NCI-H2107 (cell line): ENCODE measurements around the gene NOTCH1.

ENCODE experiments used
- DNase-seq: peaks from one replicate; lab custom pipeline; 2025; lab: John Stamatoyannopoulos, UW

Gene NOTCH1

DNA sequence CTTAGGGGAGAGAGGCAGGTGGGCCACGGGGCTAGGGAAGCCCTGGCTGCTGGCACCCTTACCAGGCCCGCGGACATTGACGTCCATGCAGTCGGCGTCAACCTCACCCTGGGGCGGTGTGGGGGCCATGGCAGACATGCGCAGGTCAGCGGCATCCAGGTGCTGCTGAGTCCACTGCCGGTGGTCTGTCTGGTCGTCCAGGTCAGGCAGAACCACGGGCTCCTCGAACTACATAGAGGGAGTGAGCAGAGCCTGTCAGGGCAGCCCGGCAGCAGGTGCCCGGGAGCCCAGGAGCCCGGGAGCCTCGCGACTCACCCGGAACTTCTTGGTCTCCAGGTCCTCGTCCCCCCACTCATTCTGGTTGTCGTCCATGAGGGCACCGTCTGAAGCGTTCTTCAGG is 44.2 kb downstream of the NOTCH1 start:
- DNase-seq: no peak

DNA sequence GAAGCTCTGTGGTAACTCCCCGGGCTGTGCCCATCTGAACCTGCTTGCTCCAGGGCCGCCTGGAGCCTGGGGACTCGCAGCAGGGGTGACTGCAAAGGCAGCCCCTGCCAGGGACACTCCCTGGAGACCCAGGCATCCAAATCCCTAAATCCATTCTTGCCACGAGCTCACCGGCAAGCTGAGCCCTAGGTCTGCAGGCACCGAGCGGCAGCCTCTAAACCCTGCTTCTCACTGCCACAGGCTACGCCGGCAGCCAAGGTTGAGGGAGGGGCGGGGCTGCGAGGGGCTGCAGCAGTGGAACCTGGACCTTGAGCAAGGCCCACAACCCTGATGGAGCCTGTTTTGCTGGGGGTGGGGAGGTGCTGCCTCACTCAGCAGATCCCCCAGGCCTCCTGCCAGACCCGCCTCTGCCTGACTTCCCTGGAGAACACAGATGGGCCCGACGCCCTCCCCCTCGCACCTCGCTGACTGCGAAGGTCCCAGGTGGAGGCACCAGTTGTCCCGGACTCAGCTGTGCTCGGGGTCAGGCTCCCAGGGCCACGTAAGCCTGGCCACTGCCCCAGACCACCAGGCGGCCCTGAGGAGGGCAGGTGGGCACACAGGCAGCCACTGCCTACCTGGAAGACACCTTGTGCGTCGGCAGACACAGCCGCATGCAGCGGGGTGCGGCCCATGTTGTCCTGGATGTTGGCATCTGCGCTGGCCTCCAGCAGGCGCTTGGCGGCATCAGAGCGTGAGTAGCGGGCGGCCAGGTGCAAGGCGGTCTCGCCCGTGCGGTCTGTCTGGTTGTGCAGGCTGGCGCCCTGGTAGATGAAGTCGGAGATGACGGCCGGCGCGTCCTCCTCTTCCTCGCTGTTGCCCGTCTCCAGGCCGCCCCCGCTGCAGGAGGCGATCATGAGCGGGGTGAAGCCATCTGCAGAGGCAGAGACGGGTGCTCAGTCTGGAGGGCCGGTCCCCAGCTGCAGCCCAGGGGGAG is 45.6 kb downstream of the NOTCH1 start:
- DNase-seq: no peak

DNA sequence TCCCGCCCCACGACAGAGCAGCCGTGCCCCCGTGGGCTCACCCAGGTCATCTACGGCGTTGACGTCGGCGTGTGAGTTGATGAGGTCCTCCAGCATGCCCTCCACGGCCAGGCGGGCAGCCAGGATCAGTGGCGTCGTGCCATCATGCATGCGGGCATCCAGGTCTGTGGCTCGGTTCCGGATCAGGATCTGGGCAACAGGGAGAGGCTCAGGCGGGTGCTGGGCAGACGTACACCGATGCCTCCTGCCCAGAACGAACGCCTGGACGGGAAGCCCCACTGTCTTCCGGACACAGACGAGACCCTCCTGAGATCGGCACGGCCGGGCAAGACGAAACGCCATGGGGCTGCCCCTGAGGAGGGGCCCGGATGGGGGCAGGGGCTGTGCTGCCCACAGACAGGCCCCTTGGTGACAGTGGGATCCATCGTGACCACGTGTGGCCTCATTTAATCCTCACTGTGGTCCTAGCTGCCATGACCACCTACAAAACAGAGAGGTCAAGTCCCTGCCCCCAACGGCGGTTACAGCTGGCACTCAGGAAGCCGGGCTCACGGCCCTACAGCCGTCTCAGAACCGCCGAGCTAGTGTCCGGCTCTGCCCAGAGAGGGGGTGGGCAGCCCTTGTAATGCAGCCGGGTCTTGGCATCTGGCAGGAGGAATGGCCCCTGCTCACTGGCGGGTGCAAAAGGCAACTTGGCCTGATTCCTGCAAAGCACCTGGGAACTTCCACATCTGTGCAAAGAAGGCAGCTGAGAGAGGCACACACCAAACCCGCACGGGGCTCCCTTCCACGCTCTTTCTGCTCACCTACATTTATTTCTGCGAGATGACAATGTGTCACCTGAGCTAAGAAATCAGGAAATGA is 46.5 kb downstream of the NOTCH1 start:
- no peak for DNase-seq

DNA sequence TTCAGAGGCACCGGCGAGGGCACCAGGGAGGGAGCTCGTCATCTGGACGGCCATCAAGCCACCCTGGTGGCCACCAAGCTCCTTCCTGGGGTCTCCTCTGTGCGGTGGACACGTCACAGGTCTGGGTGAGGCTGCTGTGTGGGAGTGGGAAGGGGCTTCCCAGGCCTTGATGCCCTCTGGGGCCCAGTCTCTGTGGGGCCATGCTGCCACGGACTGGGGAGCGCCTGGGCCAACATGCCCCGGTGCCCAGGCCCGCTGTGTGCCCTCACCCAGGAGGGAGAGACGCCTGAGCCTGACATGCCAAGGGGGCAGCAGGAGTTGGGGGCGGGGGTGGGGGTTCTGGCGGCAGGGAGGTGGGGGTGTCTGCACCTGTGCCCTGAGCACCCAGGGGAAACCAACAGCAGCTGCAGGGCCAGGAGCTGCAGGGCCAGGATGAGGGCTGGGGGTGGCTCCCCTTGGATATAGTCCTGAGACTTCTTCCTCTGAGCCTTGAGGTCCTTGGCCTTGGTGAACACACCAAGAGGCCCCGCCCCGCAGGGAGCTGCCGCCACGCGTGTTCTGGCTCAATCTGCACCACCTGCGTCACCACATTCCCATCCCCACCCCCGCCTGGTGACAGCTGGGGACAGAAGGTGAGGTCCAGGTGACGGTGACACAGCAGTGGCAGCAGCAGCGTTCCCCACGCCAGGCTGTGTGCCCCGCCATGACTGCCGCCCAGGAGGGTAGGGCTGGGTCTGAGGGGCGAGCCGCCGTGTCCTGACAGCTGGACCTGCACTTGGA is 47.7 kb downstream of the NOTCH1 start:
- no peak for DNase-seq

DNA sequence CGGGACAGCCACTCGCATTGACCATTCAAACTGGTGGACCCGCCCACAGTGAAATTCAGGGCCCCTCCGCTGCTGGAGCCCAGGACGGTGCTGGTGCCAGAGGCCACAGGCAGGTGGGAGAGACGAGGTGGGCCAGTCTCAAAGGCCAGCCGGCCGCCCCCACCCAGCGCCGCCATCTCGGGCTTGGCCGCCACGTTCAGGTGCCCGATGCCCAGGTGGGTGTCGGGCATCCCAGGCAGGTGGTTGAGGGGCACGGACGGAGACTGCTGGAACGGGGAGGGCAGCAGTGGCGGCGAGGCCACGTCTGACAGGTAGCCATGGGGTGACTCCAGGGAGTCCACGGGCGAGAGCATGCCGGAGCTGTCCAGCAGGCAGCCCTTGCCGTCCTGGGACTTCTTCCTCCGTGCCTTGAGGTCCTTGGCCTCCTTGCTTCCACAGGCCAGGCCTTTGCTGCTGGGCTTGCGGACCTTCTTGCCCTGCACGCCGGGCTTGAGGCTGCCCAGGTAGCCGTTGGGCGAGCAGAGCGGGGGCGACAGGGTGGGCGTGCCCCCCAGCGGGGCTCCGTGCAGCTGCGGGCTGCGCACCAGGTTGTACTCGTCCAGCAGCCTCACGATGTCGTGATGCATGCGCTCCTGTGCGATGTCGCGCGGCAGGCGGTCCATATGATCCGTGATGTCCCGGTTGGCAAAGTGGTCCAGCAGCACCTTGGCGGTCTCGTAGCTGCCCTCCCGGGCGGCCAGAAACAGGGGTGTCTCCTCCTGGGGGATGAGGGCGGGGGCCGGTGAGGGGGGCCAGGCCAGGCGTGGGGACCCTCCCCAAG is 48.8 kb downstream of the NOTCH1 start:
- no peak for DNase-seq

DNA sequence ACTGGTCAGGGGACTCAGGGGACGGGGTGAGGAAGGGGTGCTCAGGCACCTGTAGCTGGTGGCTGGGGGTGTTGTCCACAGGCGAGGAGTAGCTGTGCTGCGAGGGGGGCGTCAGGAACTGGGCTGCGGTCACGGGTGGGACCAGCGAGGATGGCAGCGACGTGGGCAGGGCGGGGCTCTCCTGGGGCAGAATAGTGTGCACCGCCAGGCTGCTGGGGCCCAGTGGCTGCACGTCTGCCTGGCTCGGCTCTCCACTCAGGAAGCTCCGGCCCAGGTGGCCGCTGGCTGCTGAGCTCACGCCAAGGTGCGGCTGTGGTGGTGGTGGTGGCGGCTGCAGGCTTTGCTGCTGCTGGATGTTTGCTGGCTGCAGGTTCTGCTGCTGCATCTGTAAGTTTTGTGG is 49.7 kb downstream of the NOTCH1 start:
- no peak for DNase-seq

DNA sequence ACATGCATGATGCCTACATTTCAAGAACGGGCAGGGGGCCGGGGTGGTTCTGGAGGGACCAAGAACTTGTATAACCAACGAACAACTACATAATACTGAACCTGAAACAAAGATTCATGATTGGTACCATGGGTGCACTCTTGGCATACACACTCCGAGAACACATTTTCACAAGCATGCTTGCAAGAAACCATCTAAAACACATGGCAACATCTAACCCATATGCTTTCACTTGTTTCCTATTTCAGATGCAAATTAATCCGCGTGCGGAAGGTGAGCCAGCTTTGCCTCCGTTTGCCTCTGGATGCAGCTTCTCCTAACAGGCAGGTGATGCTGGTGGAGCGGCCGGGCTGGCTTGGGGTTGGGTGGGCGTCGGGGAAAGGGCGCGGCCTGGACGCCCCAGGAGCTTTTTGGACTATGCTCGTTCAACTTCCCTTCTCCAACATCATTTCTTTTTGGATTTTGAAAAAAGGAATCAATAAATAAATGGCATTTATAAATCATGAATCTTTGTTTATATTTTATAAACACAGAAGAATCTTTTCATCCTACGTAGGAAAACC is 50.5 kb downstream of the NOTCH1 start:
- no peak for DNase-seq

DNA sequence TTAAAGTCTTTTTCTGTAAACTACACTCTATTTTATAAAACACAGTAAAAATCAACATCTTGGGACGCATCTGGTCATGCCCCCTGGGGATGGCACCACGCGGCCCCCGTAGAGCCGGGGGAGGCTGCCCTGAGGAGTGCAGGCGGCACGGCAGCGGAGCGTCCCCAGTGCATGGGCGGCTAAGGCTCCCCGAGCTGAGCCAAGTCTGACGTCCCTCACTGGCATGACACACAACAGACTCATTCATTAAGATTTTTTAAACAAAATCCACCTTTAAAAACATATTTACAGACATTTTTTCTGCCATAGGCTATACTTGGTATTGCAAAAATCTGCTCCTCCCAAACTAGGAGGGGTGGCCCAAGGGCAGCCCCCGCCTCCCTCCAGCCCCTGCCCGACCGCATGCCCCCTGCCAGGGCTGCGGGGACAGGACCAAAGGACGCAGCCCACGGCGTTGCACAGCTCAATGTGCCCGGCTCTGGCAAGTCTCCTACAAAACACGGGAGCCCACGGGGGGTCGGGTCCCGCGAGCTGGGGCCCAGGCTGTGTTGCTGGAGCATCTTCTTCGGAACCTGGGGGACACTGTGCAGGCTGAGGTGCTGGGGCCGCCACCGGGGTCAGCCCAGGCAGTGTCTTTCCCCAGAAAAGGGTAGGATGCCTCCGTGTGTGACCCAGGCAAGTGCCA is 51.2 kb downstream of the NOTCH1 start:
- DNase-seq: no peak

DNA sequence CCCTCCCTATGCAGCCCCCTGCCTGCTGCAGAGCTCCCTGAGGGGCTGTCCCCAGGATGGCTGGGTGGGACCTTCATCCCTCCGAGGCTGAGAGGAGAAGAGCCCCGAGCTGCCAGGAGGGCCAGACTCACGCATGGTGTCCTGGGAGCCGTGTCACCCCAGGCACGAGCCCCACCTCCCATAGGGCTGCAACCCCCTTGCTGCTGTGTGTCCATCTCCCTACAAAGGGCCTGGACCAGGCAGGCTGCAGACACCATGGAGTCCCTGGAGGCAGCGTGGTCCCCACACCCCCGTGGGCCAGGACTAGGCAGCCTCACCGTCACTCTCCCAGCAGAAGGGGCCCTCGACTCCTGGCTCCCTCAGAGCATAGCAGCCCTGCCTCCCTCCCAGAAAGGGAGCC is 51.8 kb downstream of the NOTCH1 start:
- no peak for DNase-seq

DNA sequence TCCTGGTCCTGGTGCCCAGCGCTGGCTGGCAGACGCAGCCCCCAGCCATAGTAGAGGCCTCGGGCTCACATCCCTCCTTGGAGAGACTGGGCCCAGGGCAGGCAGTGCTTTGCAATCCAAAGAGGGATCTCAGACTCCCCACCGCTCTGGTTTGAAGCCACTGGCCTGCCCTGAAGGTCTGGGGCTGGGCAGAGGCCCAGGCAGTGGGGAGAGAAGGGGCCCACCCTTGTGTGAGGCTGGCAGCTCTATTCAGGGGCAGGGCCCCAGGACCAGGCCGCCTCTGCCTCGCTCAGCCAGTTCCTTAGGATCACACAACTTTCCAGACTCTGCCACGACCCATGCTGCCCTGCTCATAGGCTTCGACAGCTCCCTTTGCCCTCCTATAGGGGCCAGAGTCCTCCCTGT is 52.3 kb downstream of the NOTCH1 start:
- DNase-seq: no peak

DNA sequence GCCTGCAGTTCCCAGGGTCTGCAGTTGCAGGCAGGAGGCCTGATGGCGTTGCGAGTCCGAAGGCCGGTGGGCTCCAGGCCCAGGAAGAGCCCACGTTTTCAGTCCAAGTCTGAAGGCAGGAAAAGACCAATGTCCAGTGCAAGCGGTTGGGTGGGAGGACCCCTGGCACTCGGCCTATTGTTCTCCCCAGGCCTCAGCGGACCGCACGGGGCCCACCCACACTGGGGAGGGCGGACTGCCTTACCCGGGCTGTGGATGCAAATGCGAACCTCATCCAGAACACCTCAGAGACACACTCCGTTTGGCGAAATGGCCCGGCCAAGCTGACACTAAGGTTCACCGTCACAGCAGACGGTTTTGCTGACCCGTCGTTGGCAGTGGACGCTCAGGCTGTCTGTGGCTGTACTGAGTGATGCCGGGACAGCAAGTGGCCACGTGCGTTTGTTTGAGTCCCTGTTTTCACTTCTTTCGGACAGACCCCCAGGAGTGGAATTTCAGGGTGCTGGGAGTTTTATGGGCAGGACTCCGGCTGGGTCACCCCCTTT is 52.8 kb downstream of the NOTCH1 start:
- no peak for DNase-seq

DNA sequence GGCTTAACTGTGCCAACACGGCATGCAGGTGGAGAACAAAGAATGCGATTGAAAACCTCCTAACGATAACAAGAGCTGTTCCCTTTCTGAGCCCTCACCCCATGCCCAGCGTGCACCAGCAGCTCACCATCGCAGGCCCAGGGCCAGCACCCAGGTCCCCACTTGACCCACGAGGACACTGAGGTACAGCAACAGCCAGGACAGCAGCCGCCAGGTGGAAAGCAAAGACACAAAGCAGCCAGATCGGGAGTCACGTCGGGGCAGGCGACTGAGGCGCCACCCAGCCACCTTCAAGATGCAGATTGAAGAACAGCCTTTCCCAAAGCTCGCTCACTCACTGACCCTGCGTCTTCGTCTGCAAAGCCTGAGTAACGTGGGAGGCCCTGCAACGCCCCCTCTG is 56.1 kb downstream of the NOTCH1 start:
- no peak for DNase-seq

DNA sequence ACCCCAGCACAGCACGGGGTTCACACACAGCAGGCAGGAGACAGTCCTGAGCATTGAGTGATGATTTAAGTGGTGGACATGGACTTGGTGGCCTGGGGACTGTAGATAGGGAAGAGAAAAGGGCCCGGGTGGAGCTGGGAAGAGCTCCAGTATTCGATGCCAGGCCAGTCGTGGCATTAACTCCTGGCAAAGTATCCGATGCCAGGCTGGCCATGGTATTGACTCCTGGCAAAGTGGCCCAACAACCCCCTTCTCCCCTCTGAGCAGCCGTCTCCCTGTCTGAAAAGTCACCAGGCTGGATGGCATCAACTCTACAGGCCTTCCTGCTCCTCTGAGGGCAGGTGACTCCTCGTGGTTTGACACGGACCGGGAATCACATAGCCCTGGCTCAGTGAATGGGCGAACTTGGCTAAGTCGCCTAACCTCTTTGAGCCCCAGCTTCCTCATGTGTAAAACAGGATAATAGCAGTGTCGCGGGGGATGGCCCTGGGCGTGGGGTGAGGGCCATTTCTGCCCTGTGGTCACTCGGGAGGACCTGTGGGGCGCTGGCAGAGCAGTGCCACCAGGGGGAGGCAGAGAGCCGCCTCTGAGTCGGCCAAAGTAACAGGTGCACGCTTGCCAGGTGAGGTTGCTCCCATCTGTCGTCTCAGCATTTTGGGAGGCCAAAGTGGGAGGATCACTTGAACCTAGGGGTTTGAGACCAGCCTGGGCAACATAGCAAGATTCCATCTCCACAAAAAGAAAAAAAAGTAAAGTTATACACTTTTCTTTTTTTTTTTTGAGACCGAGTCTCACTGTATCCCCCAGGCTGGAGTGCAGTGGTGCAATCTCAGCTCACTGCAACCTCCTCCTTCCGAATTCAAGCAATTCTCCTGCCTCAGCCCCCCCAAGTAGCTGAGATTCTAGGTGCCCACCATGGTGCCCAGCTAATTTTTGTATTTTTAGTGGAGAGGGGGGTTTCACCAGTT is 57.3 kb downstream of the NOTCH1 start:
- peak; percentile 47 for DNase-seq

DNA sequence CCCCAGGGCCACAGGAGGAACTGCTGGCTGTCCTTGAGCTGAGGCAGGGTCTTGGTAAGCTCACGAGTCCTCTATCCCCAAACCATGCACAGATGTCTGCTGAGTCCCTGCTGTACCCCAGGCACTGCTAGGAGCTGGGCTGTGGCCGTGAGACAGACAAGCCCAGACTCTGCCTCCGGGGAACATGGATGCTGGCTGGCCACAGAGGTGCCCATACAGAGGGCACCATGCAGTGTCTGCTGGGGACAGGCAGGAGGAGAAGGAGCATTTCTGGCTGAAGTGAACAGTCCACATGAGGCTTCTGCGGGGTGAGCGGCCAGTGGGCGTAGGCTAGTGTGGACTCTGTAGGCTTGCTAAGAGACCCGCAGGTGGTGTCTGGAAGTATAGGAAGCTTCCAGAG is 58.2 kb downstream of the NOTCH1 start:
- no peak for DNase-seq

DNA sequence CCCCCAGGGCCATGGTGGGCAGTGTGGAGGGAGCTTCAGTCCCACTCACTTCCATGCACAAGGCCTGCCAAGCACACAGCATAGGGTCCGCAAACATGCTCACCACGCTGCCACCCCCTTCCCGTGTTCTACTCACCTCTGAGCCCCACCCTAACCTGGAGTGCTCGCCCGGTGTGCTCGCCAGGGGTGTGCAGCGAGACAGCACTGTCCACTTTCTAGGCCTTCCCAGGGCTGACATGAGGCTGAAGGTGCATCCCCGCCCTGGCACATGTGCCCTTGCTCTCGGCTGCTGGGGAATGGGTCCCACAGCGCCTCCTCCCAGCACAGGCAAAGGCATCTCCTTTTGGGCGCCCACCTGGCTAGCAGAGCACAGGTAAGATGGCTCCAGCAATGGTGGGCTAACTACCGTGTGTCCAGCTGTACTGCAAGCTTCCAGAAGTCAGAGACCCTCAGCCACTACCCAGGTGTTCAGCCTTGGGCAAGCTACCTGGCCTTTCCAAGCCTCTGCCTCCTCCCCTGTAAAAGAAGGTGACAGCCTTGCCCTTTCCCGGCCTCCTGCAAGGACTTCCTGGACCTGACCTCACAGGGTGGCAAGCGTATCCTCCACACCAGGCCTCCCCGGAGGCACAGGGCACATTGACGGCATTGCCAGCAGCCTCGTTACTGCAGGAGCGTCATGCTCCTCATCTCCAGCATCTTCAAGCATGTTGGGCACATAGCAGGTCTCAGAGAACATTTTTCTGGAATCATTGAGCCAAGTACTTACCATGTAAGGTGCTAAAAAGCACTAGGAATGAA is 58.8 kb downstream of the NOTCH1 start:
- DNase-seq: no peak

DNA sequence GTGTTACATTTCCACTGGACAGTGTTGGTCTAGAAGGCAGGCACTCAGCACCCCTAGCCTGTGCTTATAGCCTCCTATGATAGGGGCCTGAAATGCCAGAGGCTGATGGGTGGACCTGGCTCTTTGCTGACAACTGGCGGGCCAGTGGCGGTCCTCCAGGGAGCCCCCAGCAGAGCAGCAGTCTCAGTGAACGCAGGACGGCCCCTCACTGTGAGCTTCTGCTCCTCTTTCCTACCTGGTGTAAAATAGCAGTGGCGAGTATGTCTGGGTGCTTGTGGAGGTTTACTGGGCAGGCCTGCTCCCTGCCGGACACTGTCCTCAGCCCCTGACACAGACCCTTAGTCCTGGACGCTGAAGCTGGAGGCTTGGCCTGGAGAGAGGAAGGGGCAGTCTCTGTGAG is 59.7 kb downstream of the NOTCH1 start:
- DNase-seq: no peak

DNA sequence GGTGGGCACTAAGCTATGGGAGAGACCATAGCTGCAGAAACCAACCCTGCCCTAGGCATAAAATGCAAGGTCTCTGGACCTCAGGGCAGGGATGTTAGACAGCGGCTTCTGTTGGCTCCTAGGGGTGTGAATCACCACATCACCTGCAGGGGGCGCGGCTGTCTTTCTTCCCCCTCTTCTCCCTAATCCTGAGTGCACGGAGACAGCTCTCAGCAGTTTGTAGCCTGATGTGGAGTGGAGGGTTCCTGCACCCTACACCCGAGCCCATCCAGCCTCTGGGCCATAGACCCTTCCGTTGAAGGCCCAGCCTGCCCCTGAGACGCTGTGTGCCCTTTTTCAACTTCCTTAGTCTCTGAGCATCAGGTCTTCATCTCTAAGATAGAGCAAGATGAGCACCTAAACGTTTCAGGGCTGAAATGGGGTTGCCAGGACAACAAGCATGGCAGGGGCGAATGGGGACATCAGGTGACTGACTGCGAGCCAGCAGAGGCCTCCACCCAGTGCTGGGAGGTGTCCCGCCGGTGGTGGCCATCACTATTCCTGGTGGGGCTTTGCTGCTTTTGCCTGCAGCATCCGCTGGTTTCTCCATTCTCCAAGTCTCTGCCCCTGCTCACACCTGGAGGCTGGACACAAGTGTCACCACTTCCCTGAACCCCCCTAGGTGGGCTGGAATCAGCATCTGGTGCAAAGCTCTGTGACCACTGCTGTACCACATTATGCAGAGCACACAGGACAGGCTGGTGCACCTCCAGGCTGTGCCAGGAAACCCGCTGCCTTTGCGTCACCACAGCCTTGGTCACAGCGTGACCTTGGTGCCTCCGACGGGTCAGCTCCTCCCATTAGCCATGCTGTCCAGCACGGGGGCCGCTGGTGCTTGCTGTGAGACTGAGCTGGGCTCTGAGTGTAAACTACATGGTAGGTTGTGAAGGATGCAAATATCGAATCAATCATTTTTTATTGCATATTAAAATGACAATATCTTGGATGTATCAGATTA is 60.5 kb downstream of the NOTCH1 start:
- peak; percentile 65 for DNase-seq
